Testis (tissue), 3 donors: Measurements from ENCODE around the gene AKNAD1. TPM values are rescaled to one million over a fixed set of nuclear protein-coding genes. Genes with fewer than 3 reads are reported as not detected.

Experiments used
- DNase-seq: peaks from one replicate; pipeline ENCODE4 v3.0.0-alpha.2; 2019
- H3K27ac ChIP-seq, 2 donors: fragments of 200-600 bp; sonication (generic); one replicate each; pipeline ENCODE4 v1.5.1; 2019
- H3K27me3 ChIP-seq: fragments of 200-600 bp; sonication (generic); one replicate; pipeline ENCODE4 v1.5.1; 2019
- H3K36me3 ChIP-seq: fragments of 200-600 bp; sonication (generic); one replicate; pipeline ENCODE4 v1.5.1; 2017; ENCODE audit warnings: low read depth; ENCODE audit errors: missing control alignments
- H3K4me1 ChIP-seq: fragments of 200-600 bp; sonication (generic); one replicate; pipeline ENCODE4 v1.5.1; 2019
- H3K4me3 ChIP-seq, 2 donors: fragments of 200-600 bp; sonication (generic); one replicate each; pipeline ENCODE4 v1.5.1; 2017 to 2019
- H3K9me3 ChIP-seq: fragments of 200-600 bp; sonication (generic); one replicate; pipeline ENCODE4 v1.5.1; 2017
- CTCF ChIP-seq, 3 experiments: fragments of 450-650 bp in 2 of 3; fragments of 200-600 bp in 1 of 3; sonication (generic) in 1 of 3; IDR thresholded peaks; one replicate each; pipeline ENCODE4 v1.5.1; 2016 to 2019; ENCODE audit warnings: antibody characterized with exemption in 3 of 3, mild to moderate bottlenecking in 2 of 3, moderate library complexity in 1 of 3
- POLR2A ChIP-seq: fragments of 450-650 bp; IDR thresholded peaks from one replicate; pipeline ENCODE4 v1.6.1; 2017; ENCODE audit warnings: antibody characterized with exemption, mild to moderate bottlenecking, moderate library complexity
- WGBS, 2 donors: methylation state at CpG; one replicate each; pipeline ENCODE4 v1.1.5; 2018; 5-methylcytosine and 5-hydroxymethylcytosine counted together
- intact Hi-C: fragments of 100-400 bp; cut with DNase I; formaldehyde crosslinking; loops from one replicate; pipeline ENCODE4 v1.15.1; 2023; ENCODE audit warnings: low total_unique reads
- polyA plus RNA-seq: library from polyadenylated mRNA; stranded (reverse); fragments of 350-450 nt; fragmentation: Illumina TruSeq; extraction: RNeasy Lipid Tissue Mini Kit (QIAGEN cat#74804); gene quantifications from one replicate; pipeline ENCODE4 v1.2.3, GENCODE V29; 2014; ENCODE audit warnings: low read depth, low replicate concordance; ENCODE audit not compliant: insufficient read depth
- total RNA-seq, 2 donors: library from RNA; depleted of rRNA; stranded (reverse); fragments of >200 nt; gene quantifications; one replicate each; pipeline ENCODE4 v1.2.3, GENCODE V29; 2016

Gene AKNAD1
- total and polyA plus RNA-seq, 3 donors from 2014 or later: 3.8 to 9.8 (median 8.1) TPM

GRCh38 chr1:108850929-108851328 lies 6.0 kb downstream of the AKNAD1 start:
- WGBS, 2 donors: 91 to 92% methylated on average over 7 of the region's 7 CpGs
- no peak for DNase-seq
- no peaks in the 10 kb centered on the region for H3K36me3 ChIP-seq
- TF ChIP-seq POLR2A (no peak), CTCF (IDR thresholded peaks at IDR 0.05) (no peak)
- no peak overlapping the region for H3K27ac ChIP-seq
- no peaks in the 10 kb centered on the region for H3K27me3 ChIP-seq
- H3K4me3 ChIP-seq: no peak overlapping the region
- intact Hi-C loops: no loop called here
- H3K4me1 ChIP-seq: no peaks in the 10 kb centered on the region
- no peaks in the 10 kb centered on the region for H3K9me3 ChIP-seq

GRCh38 chr1:108848806-108849205 lies 8.1 kb downstream of the AKNAD1 start:
- no peak overlapping the region for H3K27ac ChIP-seq
- DNase-seq: no peak
- H3K36me3 ChIP-seq: no peaks in the 10 kb centered on the region
- intact Hi-C loops: no loop called here
- no peaks in the 10 kb centered on the region for H3K27me3 ChIP-seq
- TF ChIP-seq CTCF (IDR thresholded peaks at IDR 0.05) (no peak), POLR2A (no peak)
- no peaks in the 10 kb centered on the region for H3K9me3 ChIP-seq
- H3K4me1 ChIP-seq: no peaks in the 10 kb centered on the region
- H3K4me3 ChIP-seq: no peak overlapping the region

- Histone ChIP-seq H3K4me1 (no peaks in the 10 kb centered on the region), H3K9me3 (no peaks in the 10 kb centered on the region), H3K4me3 (no peak overlapping the region), H3K27ac (no peak overlapping the region), H3K27me3 (no peaks in the 10 kb centered on the region), H3K36me3 (no peaks in the 10 kb centered on the region)
- DNase-seq: no peak
- WGBS, 2 donors: 80 to 90% methylated on average over 1 of the region's 1 CpG
- no peak for TF ChIP-seq POLR2A
- TF ChIP-seq CTCF (IDR thresholded peaks at IDR 0.05): no peak
- intact Hi-C loops: no loop called here
Observed at GRCh38 chr1:108847494-108847893, 9.4 kb downstream of the AKNAD1 start.

GRCh38 chr1:108845991-108846390 lies 10.9 kb downstream of the AKNAD1 start:
- TF ChIP-seq CTCF (IDR thresholded peaks at IDR 0.05): no peak
- no peak for TF ChIP-seq POLR2A
- Histone ChIP-seq H3K4me3 (no peak overlapping the region), H3K4me1 (no peaks in the 10 kb centered on the region), H3K27me3 (no peaks in the 10 kb centered on the region), H3K27ac (no peak overlapping the region), H3K9me3 (no peaks in the 10 kb centered on the region), H3K36me3 (no peaks in the 10 kb centered on the region)
- 90 to 92% methylated on average over 6 of the region's 6 CpGs for WGBS, 2 donors
- intact Hi-C loops: no loop called here
- no peak for DNase-seq

- Histone ChIP-seq H3K4me1 (no peaks in the 10 kb centered on the region), H3K27me3 (no peaks in the 10 kb centered on the region), H3K4me3 (no peak overlapping the region), H3K36me3 (no peaks in the 10 kb centered on the region), H3K9me3 (no peaks in the 10 kb centered on the region), H3K27ac (no peak overlapping the region)
- no peak for DNase-seq
- TF ChIP-seq CTCF (IDR thresholded peaks at IDR 0.05) (no peak), POLR2A (no peak)
- intact Hi-C loops: no loop called here
- WGBS, 2 donors: 77 to 78% methylated on average over 4 of the region's 4 CpGs
Observed at GRCh38 chr1:108845446-108845845, 11.4 kb downstream of the AKNAD1 start.
